Epithelial cell of proximal tubule (primary cell): ENCODE results near the gene SDCBP2. TPM values are rescaled to one million over a fixed set of nuclear protein-coding genes. Genes with fewer than 3 reads are reported as not detected.

Source experiments
- DNase-seq: peaks from one replicate; pipeline ENCODE4 v3.0.0-alpha.2; 2011; ENCODE audit warnings: low read depth
- H3K4me3 ChIP-seq: 2 replicates; pipeline ENCODE4 v1.5.1; 2011; ENCODE audit warnings: low read depth, mild to moderate bottlenecking, low read length
- total RNA-seq: library from RNA; depleted of rRNA; stranded (reverse); fragments of >200 nt; gene quantifications from 2 replicates; pipeline ENCODE4 v1.2.3, GENCODE V29; 2015
- TF ChIP-seq, protein P1 (sequence below): conservative IDR thresholded peaks from 2 replicates; pipeline ENCODE4 v1.5.1; 2012; ENCODE audit warnings: low read depth, mild to moderate bottlenecking, low read length

The SDCBP2 gene
- total RNA-seq, 1 donor from 2014 or later: 5.1 TPM

DNA sequence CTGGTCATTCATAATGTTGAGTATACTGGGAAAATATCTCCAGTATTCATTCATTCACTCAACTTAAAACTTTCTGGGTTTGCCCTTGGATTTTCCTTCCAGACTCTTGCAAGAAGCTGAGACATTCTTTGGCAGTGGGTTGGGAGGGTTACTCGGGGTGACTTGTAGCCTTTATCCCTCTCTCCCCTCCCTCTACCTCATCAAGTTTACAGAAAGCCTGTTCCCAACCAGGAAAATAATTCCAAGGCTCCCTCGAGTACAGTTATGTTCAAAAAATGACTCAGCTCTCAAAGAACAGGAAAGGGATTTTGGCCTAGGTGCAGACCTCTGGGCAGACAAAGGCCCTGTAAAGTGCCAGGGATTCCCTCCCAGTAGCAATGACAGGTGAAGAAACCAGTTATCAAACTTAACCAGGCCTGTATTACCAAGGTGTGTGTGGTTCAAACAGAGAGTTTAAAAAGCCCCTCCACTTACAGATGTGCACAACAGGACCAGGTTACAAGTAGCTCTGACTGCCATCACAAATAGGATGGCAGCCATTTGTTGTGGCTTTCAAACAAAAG lies 41.7 kb upstream of the SDCBP2 start:
- TF ChIP-seq, protein P1, sequence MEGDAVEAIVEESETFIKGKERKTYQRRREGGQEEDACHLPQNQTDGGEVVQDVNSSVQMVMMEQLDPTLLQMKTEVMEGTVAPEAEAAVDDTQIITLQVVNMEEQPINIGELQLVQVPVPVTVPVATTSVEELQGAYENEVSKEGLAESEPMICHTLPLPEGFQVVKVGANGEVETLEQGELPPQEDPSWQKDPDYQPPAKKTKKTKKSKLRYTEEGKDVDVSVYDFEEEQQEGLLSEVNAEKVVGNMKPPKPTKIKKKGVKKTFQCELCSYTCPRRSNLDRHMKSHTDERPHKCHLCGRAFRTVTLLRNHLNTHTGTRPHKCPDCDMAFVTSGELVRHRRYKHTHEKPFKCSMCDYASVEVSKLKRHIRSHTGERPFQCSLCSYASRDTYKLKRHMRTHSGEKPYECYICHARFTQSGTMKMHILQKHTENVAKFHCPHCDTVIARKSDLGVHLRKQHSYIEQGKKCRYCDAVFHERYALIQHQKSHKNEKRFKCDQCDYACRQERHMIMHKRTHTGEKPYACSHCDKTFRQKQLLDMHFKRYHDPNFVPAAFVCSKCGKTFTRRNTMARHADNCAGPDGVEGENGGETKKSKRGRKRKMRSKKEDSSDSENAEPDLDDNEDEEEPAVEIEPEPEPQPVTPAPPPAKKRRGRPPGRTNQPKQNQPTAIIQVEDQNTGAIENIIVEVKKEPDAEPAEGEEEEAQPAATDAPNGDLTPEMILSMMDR: no peak
- no peak for DNase-seq
- H3K4me3 ChIP-seq: no peak overlapping the region

DNA sequence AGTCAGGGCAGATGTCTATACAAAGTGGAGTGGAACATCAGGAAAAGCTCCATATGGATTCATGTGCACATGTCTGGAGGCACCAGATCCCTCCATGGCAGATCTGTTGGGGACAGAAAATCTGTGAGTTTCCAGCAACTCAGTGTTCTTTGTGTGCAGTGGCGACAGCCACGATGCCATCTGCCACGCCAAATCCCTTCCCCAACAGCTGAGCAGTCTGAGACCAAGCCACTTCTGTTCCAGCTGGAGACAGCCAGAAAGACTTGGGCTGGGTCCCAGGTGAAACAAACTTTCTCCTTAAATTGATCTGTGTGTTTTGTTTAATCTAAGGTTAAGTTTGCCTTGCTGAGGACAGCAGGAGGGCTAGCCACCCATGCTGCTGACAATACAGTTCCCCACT lies 41.0 kb upstream of the SDCBP2 start:
- TF ChIP-seq, protein P1: no peak
- no peak overlapping the region for H3K4me3 ChIP-seq
- no peak for DNase-seq

DNA sequence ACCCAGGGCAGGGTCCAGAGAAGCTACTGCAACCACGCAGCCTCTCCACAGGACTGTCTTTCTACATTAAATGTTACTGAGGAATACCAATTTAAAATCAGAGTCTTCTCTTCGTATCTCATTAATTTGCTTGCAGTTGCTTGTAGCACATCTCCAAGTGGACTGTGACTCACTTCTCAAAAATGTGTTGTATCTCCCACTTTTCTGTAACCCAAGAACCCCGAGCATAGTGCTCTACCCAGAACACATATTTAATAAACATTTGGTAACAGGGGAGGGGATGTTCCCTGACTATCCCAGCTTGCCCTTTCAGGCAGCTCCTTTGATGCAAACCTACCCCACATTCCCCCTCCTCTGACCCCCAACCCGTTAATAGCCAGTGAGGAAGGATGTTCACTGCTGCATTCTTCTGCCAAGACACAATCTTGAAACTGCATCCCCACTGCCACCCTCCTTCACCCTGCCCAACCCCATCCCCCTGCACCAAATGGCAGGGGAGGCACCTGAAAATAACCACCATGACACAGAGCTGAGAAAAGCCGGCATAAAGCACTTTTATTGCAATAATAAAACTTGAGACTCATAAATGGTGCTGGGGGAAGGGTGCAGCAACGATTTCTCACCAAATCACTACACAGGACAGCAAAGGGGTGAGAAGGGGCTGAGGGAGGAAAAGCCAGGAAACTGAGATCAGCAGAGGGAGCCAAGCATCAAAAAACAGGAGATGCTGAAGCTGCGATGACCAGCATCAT lies 39.7 kb upstream of the SDCBP2 start:
- no peak for DNase-seq
- H3K4me3 ChIP-seq: no peak overlapping the region
- TF ChIP-seq, protein P1: no peak

DNA sequence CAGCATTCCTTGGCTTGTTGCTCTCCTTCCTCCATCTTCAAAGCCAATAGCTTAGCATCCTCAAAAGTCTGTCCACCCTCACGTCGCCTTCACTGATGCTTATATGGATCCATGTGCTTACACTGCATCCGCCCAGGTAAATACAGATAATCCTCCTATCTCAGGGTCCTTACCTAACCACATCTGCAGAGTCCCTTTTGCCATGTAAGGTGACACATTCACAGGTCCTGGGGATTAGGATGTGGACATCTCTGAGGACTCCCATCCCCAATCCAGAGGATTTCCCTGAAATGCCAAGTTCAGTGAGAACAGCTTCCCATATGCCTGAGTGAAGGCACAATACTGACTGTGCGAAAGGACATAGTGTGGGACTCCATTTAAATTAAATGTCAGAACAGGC lies 38.5 kb upstream of the SDCBP2 start:
- TF ChIP-seq, protein P1: no peak

DNA sequence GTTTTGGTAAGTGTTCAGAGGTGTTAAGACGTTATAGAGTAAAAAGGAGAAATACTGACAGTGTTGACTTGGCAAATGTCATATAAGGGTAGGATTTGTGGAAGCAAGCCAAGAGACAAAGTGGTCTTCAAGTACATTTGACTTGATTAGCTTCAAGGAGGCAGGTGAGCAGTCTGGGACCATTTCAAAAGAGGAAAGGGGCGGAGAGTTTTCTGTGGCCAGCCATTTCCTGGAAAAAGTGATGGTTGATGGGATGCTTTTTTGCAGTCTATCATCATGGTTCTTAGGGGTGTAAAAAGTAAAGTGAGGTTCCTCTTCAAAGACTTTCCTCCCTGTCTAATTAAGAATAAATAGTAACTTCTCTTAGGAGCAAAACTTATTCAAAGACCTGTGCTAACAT lies 35.2 kb upstream of the SDCBP2 start:
- no peak for DNase-seq
- TF ChIP-seq, protein P1: no peak

More for the DNA sequence above, 38.5 kb upstream of the SDCBP2 start:
- no peak overlapping the region for H3K4me3 ChIP-seq
- no peak for DNase-seq

DNA sequence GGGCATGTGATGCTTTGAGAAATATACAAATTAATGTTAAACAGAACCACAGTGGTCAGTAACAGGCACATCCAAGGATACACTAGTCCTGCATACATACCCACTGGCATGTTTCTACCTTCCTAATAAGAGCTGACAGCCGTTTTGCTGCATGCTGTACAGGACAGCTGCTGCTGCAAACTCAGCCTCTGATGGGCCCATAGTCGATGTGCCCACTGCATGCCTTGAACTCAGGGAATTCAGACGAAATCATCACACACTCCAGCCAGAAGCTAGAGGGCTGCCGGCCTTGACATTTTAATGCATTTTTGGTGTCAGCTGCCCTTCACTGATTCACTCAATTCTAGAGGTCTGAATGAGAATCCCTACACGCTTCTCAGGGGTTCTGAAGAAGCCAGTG lies 34.6 kb upstream of the SDCBP2 start:
- TF ChIP-seq, protein P1: no peak
- no peak for DNase-seq
- H3K4me3 ChIP-seq: no peak overlapping the region

More for the DNA sequence above, 35.2 kb upstream of the SDCBP2 start:
- no peak overlapping the region for H3K4me3 ChIP-seq

DNA sequence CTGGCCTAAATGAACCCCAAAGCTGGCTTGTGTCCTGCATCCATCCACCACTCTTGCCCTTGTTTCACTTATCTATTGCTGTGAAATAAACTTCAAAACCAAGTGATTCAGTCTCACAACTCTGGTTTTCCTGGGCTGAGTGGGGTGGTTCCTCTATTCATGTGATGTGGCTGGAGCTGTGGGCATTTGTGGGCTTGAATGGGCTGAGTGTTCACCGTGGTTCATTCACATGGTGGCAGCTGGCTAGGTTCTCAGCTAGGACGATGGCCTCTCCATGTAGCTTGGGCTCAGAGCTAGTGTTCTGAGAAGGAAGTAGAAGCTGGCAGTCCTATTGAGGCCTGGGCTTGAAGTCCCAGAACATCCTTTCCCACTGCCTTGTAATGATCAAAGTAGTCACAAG lies 33.5 kb upstream of the SDCBP2 start:
- no peak for DNase-seq
- TF ChIP-seq, protein P1: no peak
- no peak overlapping the region for H3K4me3 ChIP-seq
